ENCODE measurements around the gene ZNF497. TPM values are rescaled to one million over a fixed set of nuclear protein-coding genes. Genes with fewer than 3 reads are reported as not detected.

ZNF497 gene
- total and polyA plus RNA-seq, 2 of the 8 experiments (the other 6 are each of a cell fraction or from before 2014, with no cell fraction given) = 0.93 to 1.4 TPM

DNA sequence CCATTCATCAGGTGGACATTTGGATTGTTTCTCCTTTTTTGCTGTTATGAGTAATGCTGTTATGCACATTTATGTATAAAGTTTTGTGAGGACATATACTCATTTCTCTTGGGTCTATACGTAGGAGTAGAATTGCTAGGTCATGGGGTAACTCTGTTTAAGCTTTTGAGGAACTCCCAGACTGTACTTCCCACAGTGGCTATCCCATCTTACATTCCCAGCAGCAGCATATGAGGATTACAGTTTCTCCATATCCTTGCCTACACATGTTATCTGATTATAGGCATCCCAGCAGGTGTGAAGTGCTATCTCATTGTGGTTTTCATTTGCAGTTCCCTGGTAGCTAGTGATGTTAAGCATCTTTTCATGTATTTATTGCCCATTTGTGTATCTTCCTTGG, 29.9 kb downstream of the ZNF497 start:
- no peaks in the 10 kb centered on the region for H3K9me3 ChIP-seq (ENCODE audit: insufficient read depth in 2 of 2, low read depth in 1 of 2, low read length in 1 of 2)
- WGBS, 2 experiments (ENCODE audit: extremely low coverage in 1 of 2, insufficient coverage in 1 of 2, insufficient read length in 1 of 2, insufficient replicate concordance in 2 of 2, low coverage in 1 of 2, low lambda C conversion rate in 2 of 2, missing lambda C conversion rate in 1 of 2) = 87% methylated on average over 1 of the region's 1 CpG; no CpG with 5 or more reads in 1 of the 2 experiments
- no peak for FAIRE-seq
- ChIA-PET CTCF (ENCODE audit: partially characterized antibody) (interaction anchor here (0.6 to 1.3 kb wide), 5 partner anchors 8 to 683 kb away, joined by 3 to 4 read pairs (median 3); no protein-coding TSS in a partner anchor), POLR2A (ENCODE audit: partially characterized antibody) (interaction anchor here (1.0 kb wide), 1 partner anchor 14 kb away, joined by 4 read pairs; no protein-coding TSS in a partner anchor)
- no peak overlapping the region for H3K23ac ChIP-seq (ENCODE audit: insufficient read length)
- no peak overlapping the region for H3K56ac ChIP-seq (replicated peaks; ENCODE audit: insufficient read length, low read depth, low read length)
- no peak overlapping the region for H3K4ac ChIP-seq (replicated peaks; ENCODE audit: insufficient read length, low read depth, low read length)
- no peak overlapping the region for H2BK5ac ChIP-seq (ENCODE audit: low read depth, low read length)
- no peak overlapping the region for H2BK15ac ChIP-seq (ENCODE audit: low read length)
- no peak overlapping the region for H2BK12ac ChIP-seq (ENCODE audit: low read depth, low read length)
- no peaks in the 10 kb centered on the region for H3K79me2 ChIP-seq (ENCODE audit: control insufficient read depth in 1 of 2, insufficient read depth in 2 of 2, low read length in 2 of 2)
- 0 out of 7 replicates have a peak, but pooled peaks cover 0 to 3% (median 0%) of the 10 kb centered on the region in 4 experiments for H3K27me3 ChIP-seq (replicated peaks in 1 of 4; ENCODE audit: control insufficient read depth in 3 of 4, extremely low read depth in 1 of 4, insufficient read depth in 3 of 4, low read length in 3 of 4)
- H2AK5ac ChIP-seq (ENCODE audit: low read depth, low read length) = no peak overlapping the region
- no peak overlapping the region for H2BK120ac ChIP-seq (replicated peaks; ENCODE audit: low read depth, low read length)
- H3K9ac ChIP-seq (replicated peaks in 1 of 4; ENCODE audit: extremely low read depth in 1 of 4, low read depth in 3 of 4, low read length in 3 of 4) = no peak overlapping the region
- DNase-seq (ENCODE audit: low read depth in 1 of 2, low spot score in 2 of 2) = no peak
- no peak overlapping the region for H3K18ac ChIP-seq (ENCODE audit: extremely low read depth, low read length)
- no peak overlapping the region for H4K91ac ChIP-seq (replicated peaks; ENCODE audit: insufficient read length, low read length)
- H3K4me1 ChIP-seq (replicated peaks in 1 of 4; ENCODE audit: control insufficient read depth in 3 of 4, insufficient read depth in 4 of 4, low read length in 3 of 4) = no peaks in the 10 kb centered on the region
- no peak overlapping the region for H3K14ac ChIP-seq (ENCODE audit: insufficient read length)
- H3K27ac ChIP-seq (ENCODE audit: low read depth, low read length) = no peak overlapping the region
- no peak overlapping the region for H3K4me2 ChIP-seq (ENCODE audit: insufficient read depth in 1 of 2, low read depth in 2 of 2, low read length in 2 of 2)
- no peaks in the 10 kb centered on the region; a peak in 1 of 8 replicates for H3K36me3 ChIP-seq (ENCODE audit: control insufficient read depth in 2 of 4, insufficient read depth in 4 of 4, low read length in 3 of 4)
- H4K8ac ChIP-seq (ENCODE audit: extremely low read depth, insufficient read depth, low read length) = no peak overlapping the region
- H2BK20ac ChIP-seq (ENCODE audit: low read length) = no peak overlapping the region
- no peak overlapping the region for H4K5ac ChIP-seq (ENCODE audit: insufficient read length, low read depth, low read length)
- H3K79me1 ChIP-seq (ENCODE audit: low read depth, low read length) = no peaks in the 10 kb centered on the region
- H3K4me3 ChIP-seq (ENCODE audit: extremely low read depth in 1 of 4, insufficient read depth in 2 of 4, low read depth in 3 of 4, low read length in 4 of 4) = no peak overlapping the region
- H3K23me2 ChIP-seq (ENCODE audit: low read depth, low read length) = no peaks in the 10 kb centered on the region
- no peak overlapping the region for H2AFZ ChIP-seq (ENCODE audit: low read length)
- peaks cover 2 to 6% of the 10 kb centered on the region in 2 experiments for H4K20me1 ChIP-seq (replicated peaks in 1 of 2; ENCODE audit: control insufficient read depth in 1 of 2, insufficient read depth in 2 of 2, low read length in 2 of 2)
- TF ChIP-seq, protein P1, sequence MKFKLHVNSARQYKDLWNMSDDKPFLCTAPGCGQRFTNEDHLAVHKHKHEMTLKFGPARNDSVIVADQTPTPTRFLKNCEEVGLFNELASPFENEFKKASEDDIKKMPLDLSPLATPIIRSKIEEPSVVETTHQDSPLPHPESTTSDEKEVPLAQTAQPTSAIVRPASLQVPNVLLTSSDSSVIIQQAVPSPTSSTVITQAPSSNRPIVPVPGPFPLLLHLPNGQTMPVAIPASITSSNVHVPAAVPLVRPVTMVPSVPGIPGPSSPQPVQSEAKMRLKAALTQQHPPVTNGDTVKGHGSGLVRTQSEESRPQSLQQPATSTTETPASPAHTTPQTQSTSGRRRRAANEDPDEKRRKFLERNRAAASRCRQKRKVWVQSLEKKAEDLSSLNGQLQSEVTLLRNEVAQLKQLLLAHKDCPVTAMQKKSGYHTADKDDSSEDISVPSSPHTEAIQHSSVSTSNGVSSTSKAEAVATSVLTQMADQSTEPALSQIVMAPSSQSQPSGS (IDR thresholded peaks at IDR 0.05; ENCODE audit: low read length) = no peak
- TF ChIP-seq SIX5 (IDR thresholded peaks at IDR 0.05; ENCODE audit: low read depth, low read length) (no peak), CBX8 (IDR thresholded peaks at IDR 0.05; ENCODE audit: borderline replicate concordance, low read depth, low read length) (no peak), POU5F1 (IDR thresholded peaks at IDR 0.05; ENCODE audit: low read depth, low read length) (no peak), SUZ12 (IDR thresholded peaks at IDR 0.05; ENCODE audit: low read length) (no peak), TAF1 (IDR thresholded peaks at IDR 0.05; ENCODE audit: low read depth, low read length) (no peak), RAD21 (IDR thresholded peaks at IDR 0.05 in 1 of 2, conservative IDR thresholded peaks at IDR 0.05 in 1 of 2; ENCODE audit: low read depth in 2 of 2, low read length in 2 of 2) (no peak), RXRA (IDR thresholded peaks at IDR 0.05; ENCODE audit: insufficient read depth, low read depth, low read length) (no peak), JUN (IDR thresholded peaks at IDR 0.05; ENCODE audit: low read depth, low read length) (no peak), SRF (IDR thresholded peaks at IDR 0.05; ENCODE audit: low read depth, low read length) (no peak), ZNF274 (IDR thresholded peaks at IDR 0.05; ENCODE audit: borderline replicate concordance, extremely low read depth, low read length) (no peak)
- TF ChIP-seq, protein P2, sequence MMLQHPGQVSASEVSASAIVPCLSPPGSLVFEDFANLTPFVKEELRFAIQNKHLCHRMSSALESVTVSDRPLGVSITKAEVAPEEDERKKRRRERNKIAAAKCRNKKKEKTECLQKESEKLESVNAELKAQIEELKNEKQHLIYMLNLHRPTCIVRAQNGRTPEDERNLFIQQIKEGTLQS (IDR thresholded peaks at IDR 0.05; ENCODE audit: insufficient read depth, low read depth, low read length) = no peak

Measured in H1 (cell line).